GM12801 (cell line): ENCODE data around the gene CD34.

Experiments
- TF ChIP-seq, protein P1 (sequence below): IDR thresholded peaks from one replicate; pipeline ENCODE4 v1.5.1; 2011; ENCODE audit warnings: control low read depth; ENCODE audit not compliant: insufficient read length; ENCODE audit errors: extremely low read depth

CD34 gene

GRCh38 chr1:207870306-207871031 lies 40.5 kb downstream of the CD34 start:
- TF ChIP-seq, protein P1, sequence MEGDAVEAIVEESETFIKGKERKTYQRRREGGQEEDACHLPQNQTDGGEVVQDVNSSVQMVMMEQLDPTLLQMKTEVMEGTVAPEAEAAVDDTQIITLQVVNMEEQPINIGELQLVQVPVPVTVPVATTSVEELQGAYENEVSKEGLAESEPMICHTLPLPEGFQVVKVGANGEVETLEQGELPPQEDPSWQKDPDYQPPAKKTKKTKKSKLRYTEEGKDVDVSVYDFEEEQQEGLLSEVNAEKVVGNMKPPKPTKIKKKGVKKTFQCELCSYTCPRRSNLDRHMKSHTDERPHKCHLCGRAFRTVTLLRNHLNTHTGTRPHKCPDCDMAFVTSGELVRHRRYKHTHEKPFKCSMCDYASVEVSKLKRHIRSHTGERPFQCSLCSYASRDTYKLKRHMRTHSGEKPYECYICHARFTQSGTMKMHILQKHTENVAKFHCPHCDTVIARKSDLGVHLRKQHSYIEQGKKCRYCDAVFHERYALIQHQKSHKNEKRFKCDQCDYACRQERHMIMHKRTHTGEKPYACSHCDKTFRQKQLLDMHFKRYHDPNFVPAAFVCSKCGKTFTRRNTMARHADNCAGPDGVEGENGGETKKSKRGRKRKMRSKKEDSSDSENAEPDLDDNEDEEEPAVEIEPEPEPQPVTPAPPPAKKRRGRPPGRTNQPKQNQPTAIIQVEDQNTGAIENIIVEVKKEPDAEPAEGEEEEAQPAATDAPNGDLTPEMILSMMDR = no peak

DNA sequence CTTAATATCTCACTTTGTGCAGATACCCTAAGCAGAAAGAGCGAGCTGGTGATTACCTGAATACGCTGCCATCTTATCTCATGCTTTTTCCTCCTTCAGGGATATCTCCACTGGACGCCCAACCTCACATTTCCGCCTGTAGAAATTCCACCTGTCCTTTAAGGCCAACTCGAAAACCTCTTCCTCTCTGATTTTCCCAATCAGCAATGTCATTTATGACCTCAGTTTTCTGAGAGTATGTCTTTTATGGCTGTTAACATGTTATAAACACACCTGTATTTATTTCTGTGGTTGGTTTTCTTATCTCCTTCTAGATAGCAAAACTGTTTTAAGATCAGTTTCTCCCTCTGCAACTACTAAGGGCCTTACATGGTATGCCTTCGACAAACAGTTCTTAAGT lies 41.1 kb downstream of the CD34 start:
- TF ChIP-seq, protein P1 = no peak

DNA sequence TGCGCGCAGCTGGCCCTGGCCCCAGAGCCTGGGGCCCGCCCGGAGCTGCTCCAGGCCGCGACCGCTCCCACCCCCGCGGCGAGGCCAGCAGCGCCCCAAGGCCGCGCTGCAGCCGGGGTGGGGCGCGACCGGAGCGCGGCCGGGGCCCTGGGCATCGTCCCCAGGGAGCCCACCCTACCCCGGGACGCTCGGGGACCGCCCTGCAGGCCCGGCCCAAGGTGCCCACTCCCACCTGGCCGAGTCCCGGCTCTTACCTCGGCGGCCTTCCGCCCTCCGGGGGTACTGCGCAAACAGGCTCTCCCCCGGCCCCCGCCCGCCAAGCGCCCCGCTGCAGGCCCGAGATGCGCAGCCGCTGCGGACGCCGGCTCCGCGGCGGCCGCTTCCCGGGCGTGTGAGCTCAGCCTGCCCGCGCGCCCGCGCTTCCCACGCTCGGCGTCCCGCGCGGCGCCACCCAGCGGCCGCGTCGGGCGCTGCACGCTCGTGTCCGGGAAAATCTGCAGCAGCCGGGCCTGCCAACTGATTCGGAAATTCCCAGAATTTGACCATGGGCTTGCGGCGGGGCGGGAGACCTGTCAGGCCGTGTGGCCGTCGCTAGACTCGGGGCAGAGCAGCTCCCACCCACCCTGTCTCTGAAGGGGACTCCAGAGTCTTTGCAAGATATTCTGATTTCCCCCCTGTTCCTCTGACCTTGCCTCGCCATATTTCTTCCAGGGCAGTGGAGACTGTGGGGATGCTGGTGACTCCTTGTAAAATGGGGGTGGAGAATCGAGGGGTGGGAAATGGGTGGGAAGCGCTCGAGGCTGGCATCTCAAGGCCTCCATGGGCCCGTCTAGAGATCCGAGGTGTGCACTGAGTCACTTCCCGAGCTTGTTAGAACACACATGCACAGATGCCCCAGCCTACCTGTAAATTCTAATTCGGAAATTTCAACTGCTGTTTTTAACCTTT lies 41.9 kb downstream of the CD34 start:
- TF ChIP-seq, protein P1 = no peak

- TF ChIP-seq, protein P1 = no peak
Observed at GRCh38 chr1:207868251-207868773, 42.6 kb downstream of the CD34 start.

DNA sequence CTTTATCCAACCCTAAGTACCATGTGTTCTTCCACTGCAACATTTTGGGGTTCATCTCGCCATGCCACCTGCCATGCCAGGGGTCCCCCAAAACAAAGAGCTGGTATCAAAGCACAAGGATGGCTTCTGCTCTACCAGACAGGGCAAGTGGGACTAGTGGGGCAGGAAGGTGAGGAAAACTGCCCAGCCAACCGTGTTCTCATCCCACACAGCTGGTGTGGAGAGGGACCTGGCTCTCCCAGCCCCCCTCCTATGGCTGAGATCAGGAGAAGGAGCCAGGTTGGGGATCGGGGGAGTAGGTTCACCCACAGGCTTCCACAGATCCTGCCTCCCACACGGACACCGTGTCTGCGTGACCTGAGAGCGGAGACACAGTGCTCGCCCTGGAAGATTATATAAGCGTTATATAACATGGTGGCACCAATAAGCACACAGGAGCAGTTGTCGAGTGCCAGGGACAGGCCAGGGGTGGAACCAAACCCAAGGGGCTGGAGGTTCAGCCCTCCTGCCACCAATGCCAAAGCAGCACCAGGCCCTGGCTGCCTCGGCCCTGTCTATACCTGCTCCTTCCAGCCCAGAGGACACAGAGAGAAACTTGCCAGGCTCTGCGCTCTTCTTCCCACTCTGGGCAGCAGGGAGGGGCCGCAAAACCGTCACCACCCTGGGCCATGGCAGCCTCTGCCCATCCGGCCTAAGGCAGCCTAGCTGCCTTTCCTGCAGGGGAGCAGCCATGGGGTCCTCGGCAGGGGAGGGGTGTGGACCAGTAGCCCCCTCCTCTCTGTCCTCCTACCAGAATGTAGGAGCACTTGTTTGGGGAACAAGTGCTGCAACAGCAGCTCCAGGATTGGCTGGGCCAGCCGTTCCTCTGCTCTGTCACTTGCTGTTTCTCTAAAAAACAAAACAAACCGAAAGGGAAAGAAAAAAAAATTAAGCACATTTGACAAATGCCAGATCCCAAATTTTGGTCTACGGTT lies 43.5 kb downstream of the CD34 start:
- TF ChIP-seq, protein P1 = no peak

GRCh38 chr1:207866471-207867135 lies 44.3 kb downstream of the CD34 start:
- TF ChIP-seq, protein P1 = no peak
